DND-41 (cell line): ENCODE results near the gene CDHR2.

Experiments used
- CTCF ChIP-seq: IDR thresholded peaks from 2 replicates; pipeline ENCODE4 v1.5.1; 2012; ENCODE audit warnings: borderline replicate concordance, low read length, moderate library complexity, mild to moderate bottlenecking; ENCODE audit not compliant: poor library complexity, severe bottlenecking; ENCODE audit errors: extremely low read depth
- EZH2 ChIP-seq: IDR thresholded peaks from 3 replicates; pipeline ENCODE4 v1.6.1; 2012; ENCODE audit warnings: borderline replicate concordance, low read depth, mild to moderate bottlenecking, moderate library complexity, low read length, inconsistent platforms; ENCODE audit not compliant: severe bottlenecking

GRCh38 chr5:176621661-176622079 is 72.5 kb downstream of the CDHR2 start:
- TF ChIP-seq CTCF (no peak), EZH2 (no peak)
